Left lung (tissue), 10 donors: ENCODE measurements around the gene PDE4D. TPM values are rescaled to one million over a fixed set of nuclear protein-coding genes. Genes with fewer than 3 reads are reported as not detected.
A peak's percentile ranks its signal among the peaks of the same experiment; 100 is the strongest.

Experiments
- ATAC-seq: fragments of 200-7000 bp; cut with Tn5 transposase; one replicate; pipeline ENCODE4 v1.9.1; 2020; ENCODE audit warnings: moderate library complexity
- DNase-seq, 4 donors: peaks; one replicate each; pipeline ENCODE4 v3.0.0-alpha.2; 2013 to 2020
- H3K27ac ChIP-seq, 2 donors: fragments of 200-600 bp; sonication (generic) in 1 of 2; one replicate each; pipeline versions ENCODE4 v1.5.0 to v1.8.0; 2020 to 2021
- H3K27me3 ChIP-seq, 2 donors: fragments of 200-600 bp; sonication (generic) in 1 of 2; one replicate each; pipeline versions ENCODE4 v1.5.0 to v1.8.0; 2020 to 2021
- H3K36me3 ChIP-seq, 2 donors: fragments of 200-600 bp; sonication (generic) in 1 of 2; one replicate each; pipeline versions ENCODE4 v1.5.0 to v1.8.0; 2020 to 2021
- H3K4me1 ChIP-seq, 2 donors: fragments of 200-600 bp; one replicate each; pipeline ENCODE4 v1.8.0; 2021
- H3K4me3 ChIP-seq, 2 donors: fragments of 200-600 bp; sonication (generic) in 1 of 2; one replicate each; pipeline versions ENCODE4 v1.5.0 to v1.8.0; 2020 to 2021; ENCODE audit warnings: mild to moderate bottlenecking in 1 of 2
- H3K9me3 ChIP-seq, 2 donors: fragments of 200-600 bp; sonication (generic) in 1 of 2; one replicate each; pipeline versions ENCODE4 v1.5.0 to v1.8.0; 2020 to 2021
- CTCF ChIP-seq, 2 donors: fragments of 200-600 bp; sonication (generic) in 1 of 2; IDR thresholded peaks; one replicate each; pipeline versions ENCODE4 v1.5.0 to v1.8.0; 2021; ENCODE audit warnings: antibody characterized with exemption in 2 of 2
- intact Hi-C, 2 donors: fragments of 100-400 bp; cut with DNase I; formaldehyde crosslinking; loops; one replicate each; pipeline versions ENCODE4 v1.11.2 to v1.14.2; 2022
- polyA plus RNA-seq, 6 donors: library from polyadenylated mRNA; unstranded; fragments of 120-200 nt; gene quantifications; one replicate each; pipeline ENCODE4 v1.2.1, GENCODE V29; 2013; ENCODE audit not compliant: insufficient read length in 6 of 6
- total RNA-seq, 2 donors: library from RNA; stranded (reverse); fragmentation: NEBNext Ultra II Directional; extraction: Animal tissue kit (Norgen Biotek cat#: 25700); gene quantifications; one replicate each; pipeline ENCODE4 v1.2.1, GENCODE V29; 2021
- donor health status: DM: no; HTN: yes; CAD: no.
- donor health status: DM: no; HTN: no; CAD: no.

Gene PDE4D
- total and polyA plus RNA-seq, 8 donors, result 21.4 to 57.1 (median 25.4) TPM

- no peaks in the 10 kb centered on the region for H3K9me3 ChIP-seq
- peaks cover 0 to 9% of the 10 kb centered on the region in 2 donors for H3K4me1 ChIP-seq
- ATAC-seq, result peak; percentile 72
- H3K4me3 ChIP-seq, result no peak overlapping the region
- H3K27me3 ChIP-seq, result no peaks in the 10 kb centered on the region
- no peak for TF ChIP-seq CTCF (IDR thresholded peaks at IDR 0.05)
- H3K36me3 ChIP-seq, result no peaks in the 10 kb centered on the region
- intact Hi-C loops, result no loop called here
- H3K27ac ChIP-seq, result no peak overlapping the region
- peak in 1 of 4 donors; percentile 35 for DNase-seq
Measured at GRCh38 chr5:59564895-59565294, 328.6 kb downstream of the PDE4D start.

GRCh38 chr5:59562756-59563389, 330.7 kb downstream of the PDE4D start:
- DNase-seq (peak in 3 of 4 donors; percentile 42 to 74 (median 60)), ATAC-seq (peak; percentile 80)
- H3K9me3 ChIP-seq, result no peaks in the 10 kb centered on the region
- H3K4me1 ChIP-seq, result peaks cover 0 to 9% of the 10 kb centered on the region in 2 donors
- no peak for TF ChIP-seq CTCF (IDR thresholded peaks at IDR 0.05)
- intact Hi-C loops, result no loop called here
- H3K4me3 ChIP-seq, result no peak overlapping the region
- H3K27ac ChIP-seq, result no peak overlapping the region
- H3K36me3 ChIP-seq, result no peaks in the 10 kb centered on the region
- H3K27me3 ChIP-seq, result no peaks in the 10 kb centered on the region

GRCh38 chr5:59560553-59560952, 333.0 kb downstream of the PDE4D start:
- ATAC-seq (no peak), DNase-seq (no peak)
- H3K9me3 ChIP-seq, result no peaks in the 10 kb centered on the region
- H3K27ac ChIP-seq, result no peak overlapping the region
- H3K36me3 ChIP-seq, result no peaks in the 10 kb centered on the region
- H3K4me1 ChIP-seq, result peaks cover 0 to 9% of the 10 kb centered on the region in 2 donors
- TF ChIP-seq CTCF (IDR thresholded peaks at IDR 0.05), result no peak
- no peaks in the 10 kb centered on the region for H3K27me3 ChIP-seq
- intact Hi-C loops, result no loop called here
- no peak overlapping the region for H3K4me3 ChIP-seq

GRCh38 chr5:59559847-59560246, 333.7 kb downstream of the PDE4D start:
- Histone ChIP-seq H3K27ac (no peak overlapping the region), H3K9me3 (no peaks in the 10 kb centered on the region), H3K4me3 (no peak overlapping the region), H3K27me3 (no peaks in the 10 kb centered on the region), H3K36me3 (no peaks in the 10 kb centered on the region), H3K4me1 (peaks cover 0 to 9% of the 10 kb centered on the region in 2 donors)
- intact Hi-C loops, result no loop called here
- no peak for DNase-seq
- no peak for TF ChIP-seq CTCF (IDR thresholded peaks at IDR 0.05)
- no peak for ATAC-seq

GRCh38 chr5:59559323-59559722, 334.2 kb downstream of the PDE4D start:
- Histone ChIP-seq H3K4me3 (no peak overlapping the region), H3K27me3 (no peaks in the 10 kb centered on the region), H3K27ac (no peak overlapping the region), H3K36me3 (no peaks in the 10 kb centered on the region), H3K9me3 (no peaks in the 10 kb centered on the region), H3K4me1 (peaks cover 0 to 9% of the 10 kb centered on the region in 2 donors)
- peak in 1 of 4 donors; percentile 17 for DNase-seq
- intact Hi-C loops, result no loop called here
- ATAC-seq, result no peak
- no peak for TF ChIP-seq CTCF (IDR thresholded peaks at IDR 0.05)
